ENCODE data around the gene BAZ2B.

DNA sequence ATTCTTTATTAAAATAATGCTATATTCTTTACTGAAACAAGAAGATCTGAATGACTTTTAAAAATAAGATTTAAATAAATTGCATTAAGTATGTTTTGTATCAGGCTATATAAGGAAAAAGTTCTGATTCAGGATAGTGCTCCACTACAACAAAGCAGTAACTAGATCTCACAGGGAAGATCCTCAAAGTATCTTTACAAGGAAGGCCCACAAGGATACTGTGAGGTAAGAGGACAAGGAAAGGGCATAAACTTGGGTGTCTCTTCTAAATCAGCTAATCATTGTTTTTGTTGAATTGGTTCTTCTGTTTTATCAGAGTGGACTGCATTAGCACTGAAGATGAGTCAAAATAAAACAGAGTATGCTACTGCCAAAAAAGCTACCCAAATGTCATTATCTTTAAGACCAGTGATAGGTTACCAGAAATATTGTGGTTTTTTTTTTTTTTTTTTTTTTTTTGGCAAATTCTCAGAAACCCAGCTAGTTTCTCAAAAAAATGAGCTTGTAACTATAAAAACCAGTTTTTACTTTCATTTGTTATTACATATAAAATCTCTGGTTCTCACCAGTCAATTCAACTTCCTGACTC lies 160.9 kb downstream of the BAZ2B start:
- TF ChIP-seq, protein P1, sequence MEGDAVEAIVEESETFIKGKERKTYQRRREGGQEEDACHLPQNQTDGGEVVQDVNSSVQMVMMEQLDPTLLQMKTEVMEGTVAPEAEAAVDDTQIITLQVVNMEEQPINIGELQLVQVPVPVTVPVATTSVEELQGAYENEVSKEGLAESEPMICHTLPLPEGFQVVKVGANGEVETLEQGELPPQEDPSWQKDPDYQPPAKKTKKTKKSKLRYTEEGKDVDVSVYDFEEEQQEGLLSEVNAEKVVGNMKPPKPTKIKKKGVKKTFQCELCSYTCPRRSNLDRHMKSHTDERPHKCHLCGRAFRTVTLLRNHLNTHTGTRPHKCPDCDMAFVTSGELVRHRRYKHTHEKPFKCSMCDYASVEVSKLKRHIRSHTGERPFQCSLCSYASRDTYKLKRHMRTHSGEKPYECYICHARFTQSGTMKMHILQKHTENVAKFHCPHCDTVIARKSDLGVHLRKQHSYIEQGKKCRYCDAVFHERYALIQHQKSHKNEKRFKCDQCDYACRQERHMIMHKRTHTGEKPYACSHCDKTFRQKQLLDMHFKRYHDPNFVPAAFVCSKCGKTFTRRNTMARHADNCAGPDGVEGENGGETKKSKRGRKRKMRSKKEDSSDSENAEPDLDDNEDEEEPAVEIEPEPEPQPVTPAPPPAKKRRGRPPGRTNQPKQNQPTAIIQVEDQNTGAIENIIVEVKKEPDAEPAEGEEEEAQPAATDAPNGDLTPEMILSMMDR (conservative IDR thresholded peaks at IDR 0.05; ENCODE audit: low read depth, low read length), result no peak
- TF ChIP-seq EZH2 (IDR thresholded peaks at IDR 0.05; ENCODE audit: borderline replicate concordance, low read depth, low read length, poor library complexity, severe bottlenecking), result no peak
